B cell (primary cell): Measurements from ENCODE around the gene KRT28. TPM values are rescaled to one million over a fixed set of nuclear protein-coding genes. Genes with fewer than 3 reads are reported as not detected.
A peak's percentile ranks its signal among the peaks of the same experiment; 100 is the strongest.

Experiments used
- ATAC-seq: fragments of 200-7000 bp; cut with Tn5 transposase; one replicate; pipeline ENCODE4 v1.10.0; 2021; ENCODE audit warnings: low read depth, mild to moderate bottlenecking, moderate number of reproducible peaks, moderate library complexity
- CTCF ChIA-PET: fragments of 350-600 bp; sonication (Branson Sonifier 250); formaldehyde crosslinking; loops from one replicate; lab custom pipeline; 2021; ENCODE audit warnings: antibody characterized with exemption, inconsistent platforms; lab: Charles Lee
- POLR2A ChIA-PET: fragments of 350-600 bp; sonication (Branson Sonifier 250); formaldehyde crosslinking; loops from one replicate; lab custom pipeline; 2021; ENCODE audit warnings: antibody characterized with exemption; lab: Charles Lee
- DNase-seq: peaks from one replicate; pipeline ENCODE4 v3.0.0; 2013
- H2AFZ ChIP-seq: 2 replicates; pipeline ENCODE4 v1.6.1; 2012; ENCODE audit warnings: mild to moderate bottlenecking, low read depth, low read length; ENCODE audit not compliant: insufficient read depth, poor library complexity, severe bottlenecking
- H3K27ac ChIP-seq, 2 donors: 1 replicate in 1 of 2; 2 replicates in 1 of 2; pipeline ENCODE4 v1.5.1; 2012 to 2013; ENCODE audit warnings: low read length in 2 of 2, mild to moderate bottlenecking in 2 of 2, moderate library complexity in 1 of 2
- H3K27me3 ChIP-seq, 4 experiments: fragments of 200-600 bp in 1 of 4; sonication (generic) in 1 of 4; replicated peaks in 1 of 4; 1 replicate in 2 of 4; 2 replicates in 2 of 4; pipeline versions ENCODE4 v1.6.1 to v1.7.0; 2013 to 2016; ENCODE audit warnings: low read length in 3 of 4, mild to moderate bottlenecking in 2 of 4, mixed read lengths in 1 of 4, moderate library complexity in 1 of 4; ENCODE audit not compliant: insufficient read depth in 4 of 4, control insufficient read depth in 3 of 4; ENCODE audit errors: control extremely low read depth in 1 of 4
- H3K36me3 ChIP-seq, 2 experiments: replicated peaks in 1 of 2; 1 replicate in 1 of 2; 2 replicates in 1 of 2; pipeline versions ENCODE4 v1.6.1 to v1.7.1; 2013; ENCODE audit warnings: low read length in 1 of 2; ENCODE audit not compliant: insufficient read depth in 2 of 2, control insufficient read depth in 1 of 2; ENCODE audit errors: control extremely low read depth in 1 of 2, extremely low read depth in 1 of 2
- H3K4me1 ChIP-seq, 2 donors: fragments of 200-600 bp in 1 of 2; sonication (generic) in 1 of 2; 1 replicate in 1 of 2; 2 replicates in 1 of 2; pipeline versions ENCODE4 v1.5.1 to v1.6.1; 2013 to 2017; ENCODE audit warnings: low read length in 2 of 2; ENCODE audit not compliant: control insufficient read depth in 2 of 2, insufficient read depth in 2 of 2
- H3K4me2 ChIP-seq: replicated peaks from 2 replicates; pipeline ENCODE3; 2012; ENCODE audit warnings: mild to moderate bottlenecking, low read depth, low read length; ENCODE audit not compliant: poor library complexity, severe bottlenecking
- H3K4me3 ChIP-seq, 5 experiments: fragments of 200-600 bp in 1 of 5; sonication (generic) in 1 of 5; 1 replicate in 3 of 5; 2 replicates in 2 of 5; pipeline versions ENCODE4 v1.5.1 to v1.7.0; 2011 to 2016; ENCODE audit warnings: low read length in 4 of 5, mild to moderate bottlenecking in 4 of 5, low read depth in 2 of 5, control low read depth in 1 of 5, moderate library complexity in 1 of 5; ENCODE audit not compliant: insufficient read depth in 1 of 5; ENCODE audit errors: control extremely low read depth in 1 of 5, extremely low read depth in 1 of 5
- H3K79me2 ChIP-seq: fragments of 200-600 bp; sonication (generic); one replicate; pipeline ENCODE4 v1.6.0; 2016; ENCODE audit warnings: low read length; ENCODE audit not compliant: control insufficient read depth, insufficient read depth
- H3K9ac ChIP-seq: fragments of 200-600 bp; sonication (generic); 2 replicates; pipeline ENCODE4 v1.6.1; 2017; ENCODE audit warnings: mild to moderate bottlenecking, low read length, moderate library complexity
- H3K9me3 ChIP-seq, 3 donors: one replicate each; pipeline versions ENCODE4 v1.6.1 to v1.7.1; 2013; ENCODE audit warnings: low read length in 2 of 3; ENCODE audit not compliant: control insufficient read depth in 2 of 3, insufficient read depth in 1 of 3; ENCODE audit errors: control extremely low read depth in 1 of 3
- H4K20me1 ChIP-seq: 2 replicates; pipeline ENCODE4 v1.6.0; 2012; ENCODE audit warnings: mild to moderate bottlenecking, low read length; ENCODE audit not compliant: insufficient read depth, control insufficient read depth, poor library complexity, severe bottlenecking
- H3K27ac Mint-ChIP-seq: one replicate; pipeline ENCODE4 v1.8.0; 2021; ENCODE audit warnings: mixed read lengths
- H3K27me3 Mint-ChIP-seq: one replicate; pipeline ENCODE4 v1.8.0; 2021; ENCODE audit warnings: mixed read lengths
- H3K4me1 Mint-ChIP-seq: one replicate; pipeline ENCODE4 v1.8.0; 2021; ENCODE audit warnings: mixed read lengths
- H3K4me3 Mint-ChIP-seq: one replicate; pipeline ENCODE4 v1.8.0; 2021; ENCODE audit warnings: mixed read lengths
- H3K9me3 Mint-ChIP-seq: one replicate; pipeline ENCODE4 v1.8.0; 2022; ENCODE audit warnings: mixed read lengths; ENCODE audit not compliant: insufficient read depth
- EZH2 ChIP-seq: IDR thresholded peaks from 2 replicates; pipeline ENCODE4 v1.6.1; 2012; ENCODE audit warnings: borderline replicate concordance, low read depth, mild to moderate bottlenecking, moderate library complexity, low read length; ENCODE audit not compliant: insufficient read depth, poor library complexity, severe bottlenecking
- WGBS: methylation state at CpG from one replicate; pipeline ENCODE4 v1.1.5; 2013; ENCODE audit warnings: missing lambda C conversion rate; ENCODE audit not compliant: insufficient coverage; 5-methylcytosine and 5-hydroxymethylcytosine counted together
- intact Hi-C: fragments of 100-400 bp; cut with micrococcal nuclease; formaldehyde crosslinking; loops from one replicate; pipeline ENCODE4 v1.10.0; 2022
- polyA plus RNA-seq: library from polyadenylated mRNA; depleted of rRNA; stranded (reverse); fragments of >200 nt; gene quantifications from 2 replicates; pipeline ENCODE4 v1.2.3, GENCODE V29; 2012
- total RNA-seq, 2 donors: library from RNA; stranded (reverse); fragments of 120-200 nt in 1 of 2; gene quantifications; 1 replicate in 1 of 2; 2 replicates in 1 of 2; pipeline versions ENCODE4 v1.2.3 to v1.2.4, GENCODE V29; 2013 to 2022
- TF ChIP-seq, protein P1 (sequence below): fragments of 200-600 bp; IDR thresholded peaks from one replicate; pipeline ENCODE4 v1.8.0; 2022; ENCODE audit warnings: antibody characterized with exemption, mild to moderate bottlenecking

KRT28 gene
- total and polyA plus RNA-seq, 2 donors (not counting 1 experiment from before 2014, with no cell fraction given) = not detected

DNA sequence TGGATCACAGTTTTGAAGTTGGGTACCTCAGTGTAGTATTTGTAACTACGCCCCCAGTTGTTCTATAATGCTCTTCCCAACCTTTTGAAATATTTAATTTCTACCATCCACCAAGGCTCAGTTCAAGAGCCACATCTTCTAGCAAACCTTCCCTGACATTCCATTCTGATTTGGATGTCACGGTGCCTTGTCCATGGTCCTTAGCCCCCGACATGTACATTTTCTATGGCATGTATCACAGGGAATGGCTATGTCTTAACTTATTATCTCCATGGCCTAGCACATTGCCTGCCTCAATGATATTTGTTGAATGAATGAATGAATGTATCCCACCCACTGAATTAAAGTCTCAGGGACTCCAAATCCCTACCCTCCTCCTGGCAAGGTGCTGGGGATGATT is 6.4 kb upstream of the KRT28 start:
- H3K9ac ChIP-seq = no peak overlapping the region
- H3K36me3 ChIP-seq = no peaks in the 10 kb centered on the region
- H3K4me2 ChIP-seq = no peak overlapping the region

DNA sequence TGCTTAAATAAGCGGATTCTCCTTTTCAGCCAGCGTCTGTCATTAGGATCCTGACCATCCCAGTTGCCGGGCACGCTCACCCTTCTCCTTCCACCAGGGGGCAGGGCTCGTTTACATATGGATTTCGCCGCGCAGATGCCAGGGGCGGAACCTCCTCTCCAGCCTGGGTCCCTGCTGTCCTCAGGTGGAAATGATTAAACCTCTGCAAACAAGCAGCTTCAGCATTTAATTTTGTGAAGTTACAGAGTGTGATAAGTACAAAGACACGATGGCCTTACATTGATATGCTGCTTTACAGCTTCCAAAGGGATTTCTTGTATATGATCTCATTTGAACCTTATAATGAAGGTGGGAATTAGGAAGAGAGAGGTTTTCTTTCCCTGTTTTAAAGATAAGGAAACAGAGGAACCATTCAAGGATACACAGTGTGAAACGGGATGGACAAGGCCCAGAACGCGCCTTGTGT is 3.9 kb upstream of the KRT28 start:
- TF ChIP-seq, protein P1, sequence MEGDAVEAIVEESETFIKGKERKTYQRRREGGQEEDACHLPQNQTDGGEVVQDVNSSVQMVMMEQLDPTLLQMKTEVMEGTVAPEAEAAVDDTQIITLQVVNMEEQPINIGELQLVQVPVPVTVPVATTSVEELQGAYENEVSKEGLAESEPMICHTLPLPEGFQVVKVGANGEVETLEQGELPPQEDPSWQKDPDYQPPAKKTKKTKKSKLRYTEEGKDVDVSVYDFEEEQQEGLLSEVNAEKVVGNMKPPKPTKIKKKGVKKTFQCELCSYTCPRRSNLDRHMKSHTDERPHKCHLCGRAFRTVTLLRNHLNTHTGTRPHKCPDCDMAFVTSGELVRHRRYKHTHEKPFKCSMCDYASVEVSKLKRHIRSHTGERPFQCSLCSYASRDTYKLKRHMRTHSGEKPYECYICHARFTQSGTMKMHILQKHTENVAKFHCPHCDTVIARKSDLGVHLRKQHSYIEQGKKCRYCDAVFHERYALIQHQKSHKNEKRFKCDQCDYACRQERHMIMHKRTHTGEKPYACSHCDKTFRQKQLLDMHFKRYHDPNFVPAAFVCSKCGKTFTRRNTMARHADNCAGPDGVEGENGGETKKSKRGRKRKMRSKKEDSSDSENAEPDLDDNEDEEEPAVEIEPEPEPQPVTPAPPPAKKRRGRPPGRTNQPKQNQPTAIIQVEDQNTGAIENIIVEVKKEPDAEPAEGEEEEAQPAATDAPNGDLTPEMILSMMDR = peak; percentile 94
- TF ChIP-seq EZH2 = no peak
- Histone ChIP-seq H3K4me3 (no peak overlapping the region), H2AFZ (no peak overlapping the region), H3K4me2 (peak overlapping the region; percentile 1), H3K36me3 (no peaks in the 10 kb centered on the region), H3K79me2 (no peaks in the 10 kb centered on the region), H3K27ac (no peak overlapping the region), H3K4me1 (peaks cover 0 to 4% of the 10 kb centered on the region in 2 donors), H3K27me3 (peaks cover 0 to 47% (median 28%) of the 10 kb centered on the region in 4 experiments), H3K9ac (no peak overlapping the region), H3K9me3 (no peaks in the 10 kb centered on the region), H4K20me1 (no peaks in the 10 kb centered on the region)
- ATAC-seq (peak; percentile 93), DNase-seq (peak; percentile 79)
- no peak overlapping the region for H3K27ac Mint-ChIP-seq
- no peaks in the 10 kb centered on the region for H3K9me3 Mint-ChIP-seq
- H3K4me1 Mint-ChIP-seq = peaks cover 3% of the 10 kb centered on the region
- WGBS = 0% methylated on average over 2 of the region's 13 CpGs
- ChIA-PET CTCF (interaction anchor here (0.9 to 4.4 kb wide), 7 partner anchors 12 to 862 kb away, joined by 3 to 22 read pairs (median 5); no protein-coding TSS in a partner anchor), POLR2A (no interaction called here)
- peaks cover 48% of the 10 kb centered on the region for H3K27me3 Mint-ChIP-seq
- intact Hi-C loops = loop anchor here (1.0 to 10.0 kb wide), 3 partner anchors 521 to 859 kb away; no protein-coding TSS in a partner anchor
- H3K4me3 Mint-ChIP-seq = no peak overlapping the region

More for the DNA sequence above, 6.4 kb upstream of the KRT28 start:
- H3K27ac Mint-ChIP-seq = no peak overlapping the region
- ChIA-PET POLR2A (no interaction called here), CTCF (interaction anchor here (0.6 to 2.2 kb wide), 6 partner anchors 13 to 856 kb away, joined by 3 to 8 read pairs (median 4); partner anchors contain the start of gene KRT10)
- H4K20me1 ChIP-seq = no peaks in the 10 kb centered on the region
- H3K27me3 Mint-ChIP-seq = peaks cover 59% of the 10 kb centered on the region
- no peak overlapping the region for H3K4me3 Mint-ChIP-seq
- H3K4me1 ChIP-seq = no peaks in the 10 kb centered on the region
- 100% methylated on average over 1 of the region's 3 CpGs for WGBS
- TF ChIP-seq, protein P1 = no peak
- no peak for TF ChIP-seq EZH2
- H3K79me2 ChIP-seq = no peaks in the 10 kb centered on the region
- H3K9me3 ChIP-seq = no peaks in the 10 kb centered on the region
- peaks cover 0 to 50% (median 25%) of the 10 kb centered on the region in 4 experiments for H3K27me3 ChIP-seq
- H3K27ac ChIP-seq = no peak overlapping the region
- ATAC-seq (no peak), DNase-seq (no peak)
- H3K4me1 Mint-ChIP-seq = peaks cover 3% of the 10 kb centered on the region
- no peak overlapping the region for H2AFZ ChIP-seq
- intact Hi-C loops = loop anchor here (10.0 kb wide), 1 partner anchor 519 kb away; no protein-coding TSS in a partner anchor
- H3K4me3 ChIP-seq = no peak overlapping the region
- H3K9me3 Mint-ChIP-seq = no peaks in the 10 kb centered on the region
